GM18868 (cell line): Measurements from ENCODE around the gene OR4A15.

Experiments
- ATAC-seq: cut with Tn5 transposase; IDR thresholded peaks from one replicate; pipeline ENCODE4 v1.9.1; 2021; ENCODE audit warnings: mild to moderate bottlenecking, moderate library complexity; ENCODE audit not compliant: unreplicated experiment

OR4A15 gene

GRCh38 chr11:55367674-55368073 lies at the start of gene OR4A15:
Gene OR4A15, plus strand, starts transcription at chr11:55367974. Its CDS starts 0 bp downstream, at chr11:55367974.
- ATAC-seq = no peak

GRCh38 chr11:55324500-55324899 lies 43.3 kb upstream of the OR4A15 start:
- no peak for ATAC-seq

GRCh38 chr11:55342901-55343300 lies 24.9 kb upstream of the OR4A15 start, which contains the start of gene OR4A16:
Gene OR4A16, plus strand, starts transcription at chr11:55343201. Its CDS starts 0 bp downstream, at chr11:55343201.
- ATAC-seq = no peak

GRCh38 chr11:55345306-55345705 lies 22.5 kb upstream of the OR4A15 start:
- ATAC-seq = no peak

GRCh38 chr11:55349032-55349431 lies 18.7 kb upstream of the OR4A15 start:
- no peak for ATAC-seq

- ATAC-seq = no peak
Measured at GRCh38 chr11:55357560-55358184, 10.1 kb upstream of the OR4A15 start.

- ATAC-seq = no peak
Measured at GRCh38 chr11:55401011-55401410, 33.2 kb downstream of the OR4A15 start.
